Erythroblast (primary cell): ENCODE measurements around the gene SSRP1.

ENCODE experiments used
- GATA1 ChIP-seq: IDR thresholded peaks from 2 replicates; pipeline ENCODE4 v1.6.1; 2011; ENCODE audit warnings: low read depth, mild to moderate bottlenecking, control low read depth, low read length, moderate library complexity
- POLR2A ChIP-seq: IDR thresholded peaks from 2 replicates; pipeline ENCODE4 v1.6.1; 2011; ENCODE audit warnings: mild to moderate bottlenecking, low read length

DNA sequence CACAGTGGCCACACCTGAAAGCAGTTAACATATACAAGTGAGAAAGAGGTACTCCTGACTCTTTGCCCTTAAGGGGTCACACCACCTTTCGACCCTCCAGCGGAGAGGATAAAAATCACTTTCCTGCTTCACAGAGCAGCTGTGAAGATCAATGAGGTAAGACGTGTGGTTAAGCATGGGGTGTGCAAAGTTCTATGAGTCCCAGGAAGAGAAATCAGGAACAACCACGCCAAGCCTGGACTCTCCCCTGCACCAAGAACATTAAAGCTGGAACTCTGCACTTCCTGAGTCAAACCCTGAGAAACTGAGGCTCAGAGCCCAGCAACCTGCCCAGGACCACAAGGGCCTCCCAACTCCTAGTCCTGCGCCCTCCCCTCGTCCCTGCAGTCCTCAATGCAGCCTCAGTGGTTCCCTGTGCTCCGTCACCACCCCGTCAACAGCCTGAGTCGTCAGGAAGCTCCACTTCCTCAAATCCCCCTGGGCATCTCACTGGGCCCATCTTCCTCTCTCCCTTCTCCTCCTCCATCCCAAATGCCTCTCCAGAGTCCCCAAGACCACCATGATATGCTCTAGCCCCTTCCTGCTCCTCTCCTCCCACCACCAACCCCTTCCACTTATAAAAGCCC, 28.6 kb downstream of the SSRP1 start:
- no peak for TF ChIP-seq POLR2A
- no peak for TF ChIP-seq GATA1
